ENCODE results near the gene PAN2. TPM values are rescaled to one million over a fixed set of nuclear protein-coding genes. Genes with fewer than 3 reads are reported as not detected.

The PAN2 gene
- total RNA-seq, 1 experiment from 2014 or later: 35.4 TPM

- Histone ChIP-seq H4K20me1 (ENCODE audit: control insufficient read depth, insufficient read depth, insufficient read length) (no peaks in the 10 kb centered on the region), H3K14ac (ENCODE audit: insufficient read depth, low read length) (no peak overlapping the region; the same call in 1 of the 2 replicates), H3K23me2 (ENCODE audit: insufficient read length, low read depth, low read length, poor library complexity, severe bottlenecking) (peaks cover 9% of the 10 kb centered on the region), H3K27ac (ENCODE audit: insufficient read length, low read depth, low read length) (no peak overlapping the region), H2AK5ac (ENCODE audit: insufficient read length, low read length) (no peak overlapping the region), H3K9me3 (ENCODE audit: control insufficient read depth, low read depth, low read length) (no peaks in the 10 kb centered on the region), H3K4me1 (ENCODE audit: insufficient read depth, low read length) (peaks cover 21% of the 10 kb centered on the region), H3K56ac (ENCODE audit: insufficient read length, low read depth, low read length) (no peak overlapping the region), H3K18ac (ENCODE audit: insufficient read length, low read depth, low read length) (no peak overlapping the region), H3T11ph (ENCODE audit: low read length) (no peak overlapping the region), H3K79me1 (ENCODE audit: insufficient read depth, low read depth, low read length, poor library complexity, severe bottlenecking) (no peaks in the 10 kb centered on the region), H4K5ac (ENCODE audit: insufficient read length, low read depth, low read length) (no peak overlapping the region), H3K4me2 (ENCODE audit: insufficient read depth, insufficient read length, low read length) (peak overlapping the region; percentile 52), H3K23ac (ENCODE audit: insufficient read length, low read depth, low read length) (no peak overlapping the region), H2BK20ac (ENCODE audit: low read depth, low read length, poor library complexity, severe bottlenecking) (no peak overlapping the region), H3K9ac (ENCODE audit: extremely low read depth, insufficient read length, low read length) (no peak overlapping the region), H3K4ac (ENCODE audit: low read depth, low read length) (no peak overlapping the region), H2BK12ac (ENCODE audit: insufficient read length, low read depth, low read length) (no peak overlapping the region), H2BK15ac (ENCODE audit: low read depth, low read length) (no peak overlapping the region), H4K8ac (replicated peaks; ENCODE audit: insufficient read length, low read depth, low read length) (no peak overlapping the region), H2BK5ac (ENCODE audit: insufficient read length, low read length) (no peak overlapping the region), H2AFZ (ENCODE audit: low read length) (no peak overlapping the region), H2BK120ac (ENCODE audit: low read depth, low read length, poor library complexity, severe bottlenecking) (no peak overlapping the region), H3K27me3 (ENCODE audit: insufficient read depth, low read length) (no peaks in the 10 kb centered on the region), H3K79me2 (ENCODE audit: insufficient read depth, low read length) (no peaks in the 10 kb centered on the region), H4K91ac (ENCODE audit: insufficient read length, low read depth, low read length) (no peak overlapping the region)
- no CpG with 5 or more reads among the region's 8 CpGs for WGBS (ENCODE audit: extremely low coverage, insufficient read length, low lambda C conversion rate)
- peak overlapping the region in 2 of 3 experiments; percentile 65 to 79; a peak in 4 of 7 replicates for H3K27ac Mint-ChIP-seq
- DNase-seq: no peak
- peak overlapping the region; percentile 4 to 20; a peak in 2 of 5 replicates for H3K4me3 Mint-ChIP-seq
- TF ChIP-seq CTCF (conservative IDR thresholded peaks at IDR 0.05): no peak
- peaks cover 0 to 11% (median 4%) of the 10 kb centered on the region in 3 experiments; a peak in 3 of 7 replicates for H3K36me3 Mint-ChIP-seq (ENCODE audit: insufficient read depth in 1 of 3, low read depth in 3 of 3)
- peaks cover 40 to 43% of the 10 kb centered on the region in 2 experiments for H3K4me1 Mint-ChIP-seq
- H3K9me3 Mint-ChIP-seq: no peaks in the 10 kb centered on the region
- H3K27me3 Mint-ChIP-seq (ENCODE audit: low read depth): peaks cover 11% of the 10 kb centered on the region
Observed at GRCh38 chr12:56337753-56338251, 4.0 kb upstream of the PAN2 start.

All from H9 (cell line).